ENCODE results near the gene ZSCAN21.

ZSCAN21 gene

DNA sequence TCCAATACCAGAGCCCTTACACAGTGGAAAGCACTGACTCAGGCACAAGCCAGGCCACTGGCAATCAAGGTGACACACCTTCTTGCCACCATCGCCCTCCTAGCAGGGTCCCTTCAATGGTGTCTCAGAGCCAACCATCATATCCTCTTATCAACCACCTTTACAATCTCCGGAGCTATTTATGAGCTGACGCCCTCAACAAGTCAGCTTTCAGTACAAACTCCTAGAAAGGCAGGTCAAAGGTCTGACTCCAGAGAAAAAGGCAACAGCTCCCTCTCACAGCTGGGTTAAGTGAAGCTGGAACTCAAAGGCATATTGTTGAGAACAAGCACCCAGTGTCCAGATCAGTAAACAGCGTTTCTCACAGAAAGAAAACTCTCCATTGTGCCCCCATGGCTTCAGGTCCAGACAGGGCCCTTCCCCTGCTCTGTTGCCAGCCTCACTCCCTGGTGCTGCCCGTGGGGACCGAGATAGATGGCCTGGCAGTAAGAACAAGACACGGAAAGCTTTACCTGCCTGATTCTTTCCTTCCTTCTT lies 29.5 kb downstream of the ZSCAN21 start:
- DNase-seq (ENCODE audit: low spot score) = no peak

DNA sequence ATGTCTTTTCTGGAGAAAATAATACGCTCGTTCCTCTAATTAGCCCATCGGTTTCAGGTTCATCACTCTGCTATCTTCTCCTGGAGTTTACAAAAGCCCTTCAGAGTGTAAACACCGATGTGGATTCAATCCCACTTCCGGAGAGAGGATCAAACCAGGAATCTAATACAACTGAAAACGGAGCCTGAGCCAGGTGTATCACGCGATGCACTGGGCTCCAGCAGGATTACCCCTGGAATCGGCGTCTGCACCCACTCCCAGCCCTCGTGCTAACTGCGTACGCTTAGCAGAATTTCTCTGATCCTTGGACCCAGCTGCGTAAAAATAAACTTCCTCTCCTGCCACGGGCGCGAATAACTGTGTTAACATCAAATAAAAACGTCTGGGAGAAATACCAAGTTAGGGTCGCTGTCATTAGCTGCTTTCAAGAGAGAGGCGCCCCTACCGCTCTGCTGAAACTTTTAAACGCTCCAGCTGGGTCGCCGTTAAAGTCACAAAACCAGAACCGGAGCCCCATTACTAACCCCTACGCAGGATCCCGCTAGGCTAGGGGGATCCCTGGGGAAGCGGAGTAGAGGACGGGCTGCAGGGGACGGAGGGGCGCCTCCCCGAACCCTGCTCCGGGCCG lies 31.4 kb downstream of the ZSCAN21 start:
- no peak for DNase-seq (ENCODE audit: low spot score)

DNA sequence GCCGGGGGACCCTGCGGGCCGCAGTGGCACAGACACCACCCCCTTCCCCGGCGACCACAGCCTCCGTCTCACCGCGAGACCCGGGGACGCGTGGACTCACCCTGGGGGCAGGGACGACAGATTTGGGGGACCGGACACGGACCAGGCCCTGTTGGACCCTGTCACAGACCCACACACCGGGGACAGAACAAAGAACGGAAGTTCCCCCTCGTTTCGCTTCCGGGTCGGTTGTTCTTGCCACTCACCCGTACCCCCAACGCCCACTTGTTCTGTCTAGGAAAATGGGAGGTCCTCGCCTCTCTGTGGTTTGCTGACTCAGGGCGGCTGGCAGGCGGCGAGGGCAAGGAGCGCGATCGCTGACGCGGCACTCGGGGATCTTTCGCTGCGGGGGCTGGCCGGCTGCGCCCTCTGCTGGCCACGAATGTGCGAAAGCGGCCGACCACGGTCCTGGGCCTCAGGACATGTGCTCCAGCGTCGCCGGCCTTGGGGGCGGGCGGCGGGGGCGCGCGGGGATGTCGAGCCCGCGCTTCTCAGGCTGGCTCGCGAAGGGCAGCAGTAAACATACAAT lies 32.0 kb downstream of the ZSCAN21 start, which contains the start of gene ZNF3:
ZNF3 (minus strand) TSS at position 189 of the 568 bp plus-strand sequence. CDS start 4,366 bp downstream, outside the sequence.
- peak; percentile 99 for DNase-seq (ENCODE audit: low spot score)

DNA sequence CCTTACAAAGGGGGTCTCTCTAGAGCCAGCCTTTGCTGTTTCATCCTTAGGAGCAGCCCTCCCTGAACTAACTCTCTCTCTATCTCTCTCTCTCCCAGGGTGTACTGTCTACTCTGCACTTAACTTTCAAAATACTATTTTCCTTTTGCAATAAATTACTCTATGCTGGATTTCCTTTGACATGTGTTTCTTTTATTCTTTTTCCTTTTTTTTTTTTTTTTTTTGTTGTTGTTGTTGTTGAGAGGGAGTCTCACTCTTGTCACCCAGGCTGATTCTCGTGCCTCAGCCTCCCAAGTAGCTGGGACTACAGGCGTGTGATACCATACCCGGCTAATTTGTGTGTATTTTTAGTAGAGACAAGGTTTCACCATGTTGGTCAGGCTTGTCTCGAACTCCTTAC lies 33.4 kb downstream of the ZSCAN21 start:
- DNase-seq (ENCODE audit: low spot score) = no peak

DNA sequence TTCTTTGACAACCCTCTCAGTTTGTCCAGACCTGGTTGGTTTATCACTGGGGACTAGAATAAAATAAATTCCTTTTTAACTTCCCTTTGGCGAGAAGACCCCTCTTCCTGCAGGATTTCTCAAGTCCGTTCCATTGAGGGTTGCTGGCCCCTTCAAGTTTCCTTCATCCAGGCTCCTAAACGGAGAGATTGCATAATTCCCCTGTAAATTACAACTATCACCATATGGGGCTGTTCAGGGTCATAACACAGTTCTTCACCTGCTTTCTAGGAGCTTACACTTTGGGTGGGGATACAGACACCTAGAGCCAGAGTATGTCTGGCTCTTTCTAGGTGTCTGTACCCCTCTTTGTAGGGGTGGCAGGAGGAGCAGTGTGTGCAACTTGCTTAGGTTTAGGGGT lies 35.9 kb downstream of the ZSCAN21 start:
- no peak for DNase-seq (ENCODE audit: low spot score)

DNA sequence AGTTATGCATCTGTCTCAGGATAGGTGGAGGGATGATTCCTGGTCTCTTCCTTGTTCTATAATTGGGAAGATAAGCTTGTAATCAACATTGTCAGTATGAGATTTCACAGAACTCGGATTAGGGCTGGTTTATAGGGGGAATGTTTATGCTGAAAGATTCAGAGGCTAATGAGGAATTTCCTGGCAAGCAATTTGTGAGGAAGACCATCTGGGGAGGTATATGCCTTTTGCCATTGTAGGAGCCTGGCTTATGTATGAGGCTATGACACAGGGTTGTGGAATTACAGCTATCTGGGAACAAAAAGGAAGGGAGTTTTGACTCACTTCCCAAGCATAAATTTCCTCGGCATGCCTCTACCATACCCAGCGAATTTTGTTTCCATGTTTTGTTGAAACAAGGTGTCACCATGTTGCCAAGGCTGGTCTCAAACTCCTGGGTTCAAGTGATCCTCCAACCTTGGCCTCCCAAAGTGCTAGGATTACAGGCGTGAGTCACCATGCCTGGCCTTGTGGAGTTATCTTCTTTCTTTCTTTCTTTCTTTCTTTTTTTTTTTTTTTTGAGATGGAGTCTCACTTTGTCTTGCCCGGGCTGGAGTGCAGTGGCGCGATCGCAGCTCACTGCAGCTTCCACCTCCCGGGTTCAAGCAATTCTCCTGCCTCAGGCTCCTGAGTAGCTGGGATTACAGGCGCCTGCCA lies 37.6 kb downstream of the ZSCAN21 start:
- DNase-seq (ENCODE audit: low spot score) = no peak

DNA sequence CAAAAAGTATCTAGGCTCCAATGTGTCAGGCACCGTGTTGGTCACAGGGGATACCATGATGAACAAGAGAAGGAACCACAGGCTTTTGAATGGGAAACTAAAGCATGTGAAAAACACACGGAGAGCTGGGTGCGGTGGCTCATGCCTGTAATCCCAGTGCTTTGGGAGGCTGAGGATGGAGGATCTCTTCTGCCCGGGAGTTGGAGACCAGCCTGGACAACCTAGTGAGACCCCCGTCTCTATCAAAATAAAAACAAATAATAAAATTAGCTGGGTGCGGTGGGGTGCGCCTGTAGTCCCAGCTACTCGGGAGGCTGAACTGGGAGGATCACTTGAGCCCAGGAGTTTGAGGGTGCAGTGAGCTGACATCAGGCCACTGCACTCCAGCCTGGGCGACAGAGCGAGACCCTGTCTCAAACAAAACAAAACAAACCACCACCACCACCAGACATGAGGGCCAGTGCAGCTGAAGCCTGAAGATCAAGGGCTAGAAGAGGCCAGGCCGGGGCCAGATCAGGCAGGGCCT lies 38.6 kb downstream of the ZSCAN21 start:
- no peak for DNase-seq (ENCODE audit: low spot score)

DNA sequence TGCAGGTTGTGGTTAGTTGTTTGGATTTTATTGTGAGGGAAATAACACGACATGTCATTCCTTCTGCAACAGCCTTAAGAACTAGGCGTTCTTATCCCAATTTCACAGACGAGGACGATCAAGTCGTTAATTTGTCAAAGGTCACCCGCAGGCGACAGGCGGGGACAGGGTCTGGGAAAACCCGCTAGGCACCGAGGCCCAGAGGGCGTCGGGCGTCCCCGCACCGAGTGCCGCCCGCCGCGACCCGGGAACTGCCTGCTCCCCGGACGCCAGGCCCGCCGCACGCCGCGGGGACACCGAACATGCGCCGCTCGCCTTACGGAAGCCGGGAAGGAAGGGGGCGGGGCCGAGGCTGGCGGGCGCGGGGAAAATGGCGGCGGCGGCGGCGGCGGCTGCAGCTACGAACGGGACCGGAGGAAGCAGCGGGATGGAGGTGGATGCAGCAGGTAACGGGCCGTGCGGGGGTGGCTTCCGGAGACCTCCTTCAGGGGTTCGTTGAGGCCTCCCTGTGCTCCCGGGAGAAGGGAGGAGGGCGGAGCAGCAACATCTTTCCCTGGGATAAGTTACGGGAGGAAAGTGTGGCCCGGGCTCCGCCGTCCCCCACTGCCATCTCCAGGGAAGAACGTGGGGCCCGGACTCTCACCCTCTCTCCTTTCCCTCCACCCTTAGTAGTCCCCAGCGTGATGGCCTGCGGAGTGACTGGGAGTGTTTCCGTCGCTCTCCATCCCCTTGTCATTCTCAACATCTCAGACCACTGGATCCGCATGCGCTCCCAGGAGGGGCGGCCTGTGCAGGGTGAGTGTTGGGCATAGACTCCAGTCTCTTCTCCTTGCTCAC lies 39.3 kb downstream of the ZSCAN21 start, which contains the start of gene COPS6:
COPS6 (plus strand) TSS at position 349 of the 837 bp plus-strand sequence; CDS start at position 371, 22 bp downstream.
- DNase-seq (ENCODE audit: low spot score) = peak; percentile 82

DNA sequence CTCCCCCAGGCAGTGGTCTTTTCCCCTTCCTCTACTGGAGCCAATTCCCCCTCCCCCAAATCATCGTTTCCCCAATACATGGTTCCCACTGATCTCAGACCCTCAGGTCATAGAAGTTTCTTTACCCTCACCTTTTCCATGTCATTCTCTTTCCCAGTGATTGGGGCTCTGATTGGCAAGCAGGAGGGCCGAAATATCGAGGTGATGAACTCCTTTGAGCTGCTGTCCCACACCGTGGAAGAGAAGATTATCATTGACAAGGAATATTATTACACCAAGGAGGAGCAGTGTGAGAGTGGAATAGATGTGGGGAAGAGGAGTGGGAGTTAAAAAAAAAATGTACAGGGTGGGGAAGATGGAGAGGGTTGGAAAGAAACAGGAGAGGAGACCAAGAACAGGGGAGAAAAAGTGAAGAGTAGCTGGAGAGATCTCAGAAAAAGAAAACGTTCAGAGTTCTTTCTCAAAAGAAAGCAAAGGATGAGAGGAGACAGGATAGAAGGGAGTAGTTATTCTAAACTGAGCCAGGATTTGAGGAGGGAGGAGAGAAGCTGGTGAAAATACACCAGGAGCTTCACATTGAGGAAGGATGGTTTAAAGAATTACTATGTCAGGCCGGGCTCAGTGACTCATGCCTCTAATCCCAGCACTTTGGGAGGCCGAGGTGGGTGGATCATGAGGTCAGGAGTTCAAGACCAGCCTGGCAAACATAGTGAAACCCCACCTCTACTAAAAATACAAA lies 40.1 kb downstream of the ZSCAN21 start:
- DNase-seq (ENCODE audit: low spot score) = no peak

DNA sequence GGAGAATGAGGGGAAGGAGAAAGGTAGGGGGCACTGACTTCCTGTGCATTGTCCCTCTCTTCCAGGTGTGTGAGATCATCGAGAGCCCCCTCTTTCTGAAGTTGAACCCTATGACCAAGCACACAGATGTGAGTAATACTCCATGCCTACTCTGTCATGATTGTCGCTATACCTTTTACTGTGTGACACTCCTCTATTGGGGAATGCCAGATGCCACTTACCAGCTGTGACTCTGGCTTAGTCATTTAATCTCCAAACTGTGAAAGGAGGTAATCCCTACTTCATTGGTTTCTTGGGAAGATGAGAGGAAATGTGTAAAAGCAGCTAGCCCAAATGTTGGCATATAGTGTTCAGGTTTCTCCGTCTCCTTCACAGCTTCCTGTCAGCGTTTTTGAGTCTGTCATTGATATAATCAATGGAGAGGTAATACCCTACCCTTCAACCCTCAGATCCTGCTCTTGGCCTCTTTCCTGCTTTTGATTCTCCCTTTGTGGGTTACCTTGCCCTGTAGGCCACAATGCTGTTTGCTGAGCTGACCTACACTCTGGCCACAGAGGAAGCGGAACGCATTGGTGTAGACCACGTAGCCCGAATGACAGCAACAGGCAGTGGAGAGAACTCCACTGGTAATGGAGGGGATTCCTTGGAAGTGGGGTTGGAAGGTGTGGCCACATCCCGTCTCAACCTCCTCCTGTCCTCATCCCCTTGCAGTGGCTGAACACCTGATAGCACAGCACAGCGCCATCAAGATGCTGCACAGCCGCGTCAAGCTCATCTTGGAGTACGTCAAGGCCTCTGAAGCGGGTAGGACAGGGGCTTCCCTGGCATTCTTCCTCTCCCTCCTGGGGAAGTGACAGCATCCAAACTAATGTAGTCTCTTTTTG lies 41.2 kb downstream of the ZSCAN21 start:
- no peak for DNase-seq (ENCODE audit: low spot score)

DNA sequence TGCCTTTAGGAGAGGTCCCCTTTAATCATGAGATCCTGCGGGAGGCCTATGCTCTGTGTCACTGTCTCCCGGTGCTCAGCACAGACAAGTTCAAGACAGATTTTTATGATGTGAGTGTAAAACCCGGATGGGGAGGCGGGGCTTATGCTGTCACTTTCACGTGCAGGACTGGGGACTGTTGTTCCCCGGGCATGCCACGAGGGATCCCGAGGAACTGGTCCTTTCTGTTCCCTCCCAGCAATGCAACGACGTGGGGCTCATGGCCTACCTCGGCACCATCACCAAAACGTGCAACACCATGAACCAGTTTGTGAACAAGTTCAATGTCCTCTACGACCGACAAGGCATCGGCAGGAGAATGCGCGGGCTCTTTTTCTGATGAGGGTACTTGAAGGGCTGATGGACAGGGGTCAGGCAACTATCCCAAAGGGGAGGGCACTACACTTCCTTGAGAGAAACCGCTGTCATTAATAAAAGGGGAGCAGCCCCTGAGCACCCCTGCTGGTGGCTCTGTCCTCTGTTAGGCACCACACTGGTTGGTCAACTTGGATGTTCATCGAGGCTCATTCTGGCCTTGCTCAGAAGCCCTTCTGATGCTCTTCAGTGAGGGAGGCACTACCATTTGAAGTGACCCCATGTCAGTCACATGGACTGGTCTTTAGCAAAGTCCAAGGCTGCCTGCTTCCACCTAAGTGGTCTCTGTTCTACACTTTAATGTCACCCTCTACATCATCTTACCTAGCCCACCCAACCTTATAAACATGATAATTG lies 42.0 kb downstream of the ZSCAN21 start:
- DNase-seq (ENCODE audit: low spot score) = no peak

DNA sequence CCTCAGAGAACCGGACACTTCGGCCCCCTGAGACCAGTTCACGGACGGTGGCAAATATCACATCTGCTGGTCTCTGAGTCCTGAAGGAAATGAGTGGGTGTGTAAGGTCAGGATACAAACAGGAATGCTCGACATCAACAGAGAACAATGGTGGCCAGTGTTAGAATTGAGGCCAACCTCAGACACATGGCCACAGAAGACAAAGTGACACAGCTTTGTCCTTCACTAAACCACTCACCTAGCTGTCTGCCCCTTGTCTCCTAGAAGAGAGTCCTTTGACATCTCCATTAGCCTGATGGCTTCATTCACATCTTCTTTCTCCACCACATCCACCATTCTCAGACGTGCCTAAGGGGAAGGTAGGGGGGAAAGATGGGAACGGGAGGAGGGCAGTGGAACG lies 43.5 kb downstream of the ZSCAN21 start:
- DNase-seq (ENCODE audit: low spot score) = no peak

DNA sequence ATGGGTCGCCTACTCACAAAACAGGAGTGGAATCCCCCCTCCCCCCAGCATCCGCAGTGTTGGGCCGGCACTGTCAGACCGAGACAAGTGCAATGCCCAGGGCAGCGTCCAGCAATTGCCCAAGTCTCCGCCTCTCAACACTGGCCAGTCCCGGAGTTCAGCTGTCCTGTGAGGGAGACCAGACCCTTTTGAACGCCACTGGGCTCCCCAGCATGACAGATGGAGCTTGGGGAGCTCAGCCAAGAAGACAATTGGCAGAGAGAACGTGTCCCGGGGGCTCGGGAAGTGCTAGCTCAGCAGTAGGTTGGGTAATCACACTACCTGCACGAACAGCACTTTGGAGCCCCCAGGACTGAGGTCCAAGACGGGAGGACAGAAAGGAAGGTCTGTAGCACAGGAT lies 43.9 kb downstream of the ZSCAN21 start:
- DNase-seq (ENCODE audit: low spot score) = no peak

DNA sequence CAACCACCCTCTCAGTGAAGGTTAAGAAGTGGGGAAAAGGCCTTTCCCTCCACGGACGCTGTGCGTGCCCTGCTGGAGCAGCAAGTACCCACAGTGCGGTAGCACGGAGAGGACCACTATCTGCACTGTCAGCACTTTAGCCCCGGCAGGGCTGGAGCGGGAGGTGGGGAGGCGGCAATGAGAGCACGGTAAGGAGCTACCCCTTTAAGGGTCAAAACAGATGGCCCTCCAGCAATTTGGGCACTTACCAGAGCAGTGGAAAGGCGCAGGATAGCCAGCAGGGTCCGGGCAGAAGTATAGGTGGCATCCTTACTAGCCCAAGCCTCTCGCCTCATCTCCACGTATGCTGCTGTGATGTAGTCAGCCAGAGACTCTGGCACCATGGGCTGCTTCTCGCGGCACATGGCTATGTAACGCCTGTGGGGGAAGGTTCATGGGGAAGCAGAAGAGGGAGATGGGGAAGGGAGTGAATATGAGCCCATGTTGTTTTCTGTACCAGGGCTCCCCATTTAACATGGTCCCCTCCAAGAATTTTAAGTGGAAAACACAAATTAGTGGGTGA lies 44.4 kb downstream of the ZSCAN21 start:
- DNase-seq (ENCODE audit: low spot score) = no peak

DNA sequence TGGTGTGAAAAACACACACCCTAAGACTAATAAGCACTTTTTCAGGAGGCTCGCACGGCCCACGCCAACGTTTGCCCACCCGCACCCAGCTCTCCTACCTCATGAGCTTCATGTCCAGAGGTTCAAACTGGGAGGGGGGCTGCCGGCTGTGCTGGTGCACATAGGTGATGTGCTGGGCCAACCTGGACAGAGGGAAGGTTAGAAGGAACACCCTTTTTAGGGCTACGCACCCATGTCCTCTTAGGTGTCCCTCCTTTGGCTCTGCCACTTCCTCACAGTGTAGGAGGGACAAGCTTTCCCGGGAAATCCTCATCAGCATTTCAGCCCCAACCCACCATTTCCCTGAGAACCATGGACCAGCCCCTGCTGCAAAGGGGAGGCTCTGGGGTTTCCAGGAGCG lies 45.7 kb downstream of the ZSCAN21 start:
- no peak for DNase-seq (ENCODE audit: low spot score)

DNA sequence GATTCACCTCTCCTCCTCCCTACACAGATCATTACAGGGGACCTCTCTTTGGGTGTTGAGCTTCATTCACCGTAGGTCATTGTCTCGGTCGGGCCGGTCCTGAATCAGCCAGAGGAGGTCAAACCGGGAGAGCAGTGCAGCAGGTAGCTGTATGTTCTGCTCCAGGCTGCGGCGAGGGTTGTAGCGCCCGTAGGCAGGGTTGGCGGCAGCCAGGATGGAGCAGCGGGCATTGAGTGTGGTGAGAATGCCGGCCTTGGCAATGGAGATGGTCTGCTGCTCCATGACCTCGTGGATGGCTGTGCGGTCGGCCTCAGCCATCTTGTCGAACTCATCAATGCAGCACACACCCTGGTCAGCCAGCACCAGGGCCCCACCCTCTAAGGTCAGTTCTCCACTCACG lies 46.1 kb downstream of the ZSCAN21 start:
- DNase-seq (ENCODE audit: low spot score) = no peak

DNA sequence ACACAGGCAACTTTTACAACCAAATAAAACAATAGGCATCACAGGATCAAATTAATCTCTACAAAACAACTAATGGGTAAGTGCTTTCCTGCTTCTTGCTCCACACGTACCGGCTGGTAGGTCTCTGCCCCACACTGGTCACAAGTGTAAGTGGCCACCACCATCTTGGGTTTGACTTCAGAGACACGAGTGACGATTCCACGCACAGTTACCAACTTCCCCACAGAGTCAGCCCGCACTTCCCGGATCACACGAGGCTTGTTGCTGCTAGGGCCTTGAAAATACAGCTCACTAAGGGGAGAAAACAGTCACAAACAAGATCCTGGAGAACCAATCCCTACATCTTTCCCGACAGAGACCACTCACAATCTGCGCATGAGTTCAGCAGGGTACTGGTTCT lies 49.3 kb downstream of the ZSCAN21 start:
- no peak for DNase-seq (ENCODE audit: low spot score)

DNA sequence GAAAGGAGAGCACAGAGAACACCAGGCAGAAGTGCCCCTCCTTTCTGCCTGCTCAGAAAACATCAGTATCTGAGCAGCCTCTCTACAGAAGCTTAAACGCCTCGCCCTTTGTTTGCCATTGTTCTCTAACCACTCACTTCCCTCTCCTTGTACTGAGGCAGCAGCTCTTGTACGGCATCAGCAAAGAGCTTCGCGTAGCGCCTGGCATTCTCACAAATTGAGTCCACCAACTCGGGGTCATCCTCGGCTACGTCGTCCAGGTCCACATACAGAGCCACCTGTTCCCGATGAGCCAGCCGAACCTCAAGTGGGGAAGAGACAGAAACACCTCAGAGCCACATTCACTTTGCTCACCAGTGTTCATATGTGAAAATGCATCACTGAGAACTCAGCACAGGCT lies 49.9 kb downstream of the ZSCAN21 start:
- no peak for DNase-seq (ENCODE audit: low spot score)

DNA sequence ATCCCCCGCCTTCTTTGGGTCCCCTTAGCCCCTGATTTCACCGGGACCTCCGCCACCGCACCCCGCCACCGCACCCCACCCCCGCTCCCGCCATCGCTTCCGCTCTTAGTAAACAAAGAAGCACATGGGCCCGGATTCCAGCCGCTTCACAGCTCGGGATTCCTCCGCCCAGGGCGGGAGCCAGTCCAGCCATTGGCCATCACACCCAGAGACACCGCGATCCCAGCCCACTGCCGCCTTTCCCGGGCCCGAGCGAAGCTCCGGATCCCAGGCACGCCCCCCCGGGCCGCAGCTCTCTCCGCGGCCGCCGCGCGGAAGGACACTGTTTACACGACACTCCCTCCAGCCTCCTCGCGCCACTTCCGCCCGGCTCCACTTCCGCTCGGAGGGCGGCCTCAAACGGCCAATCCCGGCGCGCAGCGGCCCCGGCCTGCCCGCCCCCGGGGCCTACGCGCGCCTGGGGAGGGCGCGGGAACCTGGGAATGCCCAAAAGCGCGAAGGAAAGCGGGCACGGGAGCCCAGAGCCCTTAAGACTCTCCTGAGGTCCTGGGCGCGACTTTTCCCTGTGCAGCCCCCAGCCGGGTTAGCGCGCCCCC lies 50.9 kb downstream of the ZSCAN21 start:
- peak; percentile 92 for DNase-seq (ENCODE audit: low spot score)

All from hematopoietic multipotent progenitor cell treated with erythropoietin and hydrocortisone succinate and interleukin-3 and kit ligand, for 15 days (in vitro differentiated cells).